IMR-90 (cell line): Measurements from ENCODE around the gene MTG1. TPM values are rescaled to one million over a fixed set of nuclear protein-coding genes. Genes with fewer than 3 reads are reported as not detected.

ENCODE experiments used
- ATAC-seq: fragments of 200-7000 bp; cut with Tn5 transposase; 2 replicates; pipeline ENCODE4 v1.9.1; 2020; ENCODE audit warnings: low read depth, mild to moderate bottlenecking, moderate library complexity
- BruUV-seq: library from RNA; stranded (reverse); fragments of 400-500 nt; replicated peaks from 2 replicates; lab custom pipeline; 2021; lab: Mats Ljungman, UMichigan
- CTCF ChIA-PET: fragments of 300-600 bp; formaldehyde crosslinking; extraction: SDS; loops from one replicate; lab custom pipeline; 2021; ENCODE audit warnings: antibody characterized with exemption; lab: Yijun Ruan, JAX
- POLR2A ChIA-PET: fragments of 300-600 bp; sonication (Branson Sonifier 250); formaldehyde crosslinking; loops from one replicate; lab custom pipeline; 2022; ENCODE audit warnings: antibody characterized with exemption; ENCODE audit not compliant: unreplicated experiment; lab: Charles Lee
- DNase-seq: peaks from one replicate; pipeline ENCODE4 v3.0.0; 2013
- H2AFZ ChIP-seq: replicated peaks from 2 replicates; pipeline ENCODE3; 2013; ENCODE audit warnings: low read length, mild to moderate bottlenecking; ENCODE audit not compliant: poor library complexity
- H2AK5ac ChIP-seq: 2 replicates; pipeline ENCODE4 v1.6.1; 2013; ENCODE audit warnings: low read depth, low read length, inconsistent platforms
- H2AK9ac ChIP-seq: replicated peaks from 2 replicates; pipeline ENCODE3; 2013; ENCODE audit warnings: mild to moderate bottlenecking, low read depth, low read length, moderate library complexity; ENCODE audit not compliant: poor library complexity
- H2BK120ac ChIP-seq: 2 replicates; pipeline ENCODE4 v1.6.1; 2013; ENCODE audit warnings: low read depth, low read length, inconsistent platforms
- H2BK15ac ChIP-seq: 3 replicates; pipeline ENCODE4 v1.6.1; 2013; ENCODE audit warnings: low read depth, low read length, inconsistent platforms
- H2BK20ac ChIP-seq: 2 replicates; pipeline ENCODE4 v1.6.1; 2013; ENCODE audit warnings: low read depth, mild to moderate bottlenecking, inconsistent platforms, low read length, moderate library complexity
- H2BK5ac ChIP-seq: 2 replicates; pipeline ENCODE4 v1.6.1; 2013; ENCODE audit warnings: mild to moderate bottlenecking, low read depth, low read length, inconsistent platforms; ENCODE audit not compliant: poor library complexity, severe bottlenecking
- H3K14ac ChIP-seq: replicated peaks from 2 replicates; pipeline ENCODE4 v1.6.1; 2013; ENCODE audit warnings: low read depth, low read length, inconsistent platforms
- H3K18ac ChIP-seq: 2 replicates; pipeline ENCODE4 v1.6.1; 2013; ENCODE audit warnings: low read depth, low read length, control low read depth
- H3K23ac ChIP-seq: 2 replicates; pipeline ENCODE4 v1.6.1; 2013; ENCODE audit warnings: low read depth, low read length, inconsistent platforms
- H3K27ac ChIP-seq: 2 replicates; pipeline ENCODE4 v1.5.1; 2013; ENCODE audit warnings: mild to moderate bottlenecking, control low read depth, low read length; ENCODE audit not compliant: insufficient read depth
- H3K27me3 ChIP-seq: 2 replicates; pipeline ENCODE4 v1.6.1; 2013; ENCODE audit warnings: low read length; ENCODE audit not compliant: control insufficient read depth, insufficient read depth
- H3K36me3 ChIP-seq: 2 replicates; pipeline ENCODE4 v1.6.1; 2013; ENCODE audit warnings: low read length, mixed read lengths; ENCODE audit not compliant: control insufficient read depth, insufficient read depth
- H3K4ac ChIP-seq: 2 replicates; pipeline ENCODE4 v1.6.1; 2013; ENCODE audit warnings: low read depth, low read length, inconsistent platforms
- H3K4me1 ChIP-seq: 2 replicates; pipeline ENCODE4 v1.6.1; 2013; ENCODE audit warnings: low read length, mixed read lengths; ENCODE audit not compliant: control insufficient read depth, insufficient read depth
- H3K4me2 ChIP-seq: 2 replicates; pipeline ENCODE4 v1.6.1; 2013; ENCODE audit warnings: low read depth, mild to moderate bottlenecking, control low read depth, low read length, moderate library complexity
- H3K4me3 ChIP-seq: 2 replicates; pipeline ENCODE4 v1.5.1; 2013; ENCODE audit warnings: low read depth, mild to moderate bottlenecking, control low read depth, low read length, moderate library complexity; ENCODE audit not compliant: insufficient read depth
- H3K56ac ChIP-seq: 2 replicates; pipeline ENCODE4 v1.6.1; 2013; ENCODE audit warnings: low read length, inconsistent platforms; ENCODE audit not compliant: insufficient read depth; ENCODE audit errors: extremely low read depth
- H3K79me1 ChIP-seq, 2 experiments: 2 replicates each; pipeline ENCODE4 v1.6.1; 2013; ENCODE audit warnings: low read length in 2 of 2, inconsistent platforms in 1 of 2, low read depth in 1 of 2
- H3K9ac ChIP-seq: 2 replicates; pipeline ENCODE4 v1.6.1; 2013; ENCODE audit warnings: low read depth, low read length, control low read depth
- H3K9me1 ChIP-seq: 2 replicates; pipeline ENCODE4 v1.6.1; 2013; ENCODE audit warnings: low read length, inconsistent platforms; ENCODE audit not compliant: insufficient read depth
- H3K9me3 ChIP-seq: 2 replicates; pipeline ENCODE4 v1.6.1; 2013; ENCODE audit warnings: low read length; ENCODE audit not compliant: control insufficient read depth, insufficient read depth
- H4K20me1 ChIP-seq: 2 replicates; pipeline ENCODE4 v1.6.1; 2013; ENCODE audit warnings: low read length, inconsistent platforms; ENCODE audit not compliant: insufficient read depth
- H4K5ac ChIP-seq: 2 replicates; pipeline ENCODE4 v1.6.1; 2013; ENCODE audit warnings: mild to moderate bottlenecking, low read depth, low read length, control low read depth
- H4K8ac ChIP-seq, 2 experiments: 2 replicates each; pipeline ENCODE4 v1.6.1; 2013; ENCODE audit warnings: low read depth in 2 of 2, low read length in 2 of 2, control low read depth in 1 of 2, inconsistent platforms in 1 of 2
- H4K91ac ChIP-seq: 2 replicates; pipeline ENCODE4 v1.6.1; 2013; ENCODE audit warnings: low read depth, low read length, inconsistent platforms; ENCODE audit not compliant: insufficient read depth
- FOS ChIP-seq: fragments of 150-350 bp; IDR thresholded peaks from 2 replicates; pipeline ENCODE4 v1.6.1; 2016; ENCODE audit warnings: low read depth, low read length
- MAFK ChIP-seq: IDR thresholded peaks from 2 replicates; pipeline ENCODE4 v1.6.1; 2012; ENCODE audit warnings: low read depth, low read length, improper control_type of control experiment
- MAZ ChIP-seq: IDR thresholded peaks from 2 replicates; pipeline ENCODE4 v1.6.1; 2012; ENCODE audit warnings: low read depth, mild to moderate bottlenecking, low read length, improper control_type of control experiment, moderate library complexity, borderline replicate concordance
- RCOR1 ChIP-seq: IDR thresholded peaks from 2 replicates; pipeline ENCODE4 v1.6.1; 2012; ENCODE audit warnings: mild to moderate bottlenecking, low read length, improper control_type of control experiment; ENCODE audit not compliant: insufficient replicate concordance
- RFX5 ChIP-seq: IDR thresholded peaks from 2 replicates; pipeline ENCODE4 v1.8.0; 2012; ENCODE audit warnings: low read depth, mild to moderate bottlenecking, low read length, moderate library complexity
- USF2 ChIP-seq: fragments of 150-350 bp; IDR thresholded peaks from 2 replicates; pipeline ENCODE4 v1.6.1; 2017; ENCODE audit warnings: mild to moderate bottlenecking, antibody characterized with exemption, low read length, low read depth
- WGBS, 2 experiments: methylation state at CpG; one replicate each; pipeline versions ENCODE4 v1.1.5 to v1.1.7; 2013; ENCODE audit warnings: missing lambda C conversion rate in 2 of 2; ENCODE audit not compliant: insufficient read length in 1 of 2; ENCODE audit errors: extremely low coverage in 2 of 2; 5-methylcytosine and 5-hydroxymethylcytosine counted together
- dilution Hi-C: fragments of 300-500 bp; cut with HindIII; formaldehyde crosslinking; loops from one replicate; pipeline ENCODE4 v1.14.3; 2018; ENCODE audit warnings: low sequenced_read_pairs; ENCODE audit not compliant: unreplicated experiment
- in situ Hi-C: fragments of 300-500 bp; cut with MboI; formaldehyde crosslinking; loops from 3 replicates; pipeline ENCODE4 v1.14.3; 2019; ENCODE audit warnings: low sequenced_read_pairs, inconsistent platforms, mixed read lengths
- intact Hi-C: fragments of 100-400 bp; cut with micrococcal nuclease; formaldehyde crosslinking; loops from 2 replicates; pipeline ENCODE4 v1.10.0; 2022
- polyA plus RNA-seq, 3 experiments: library from polyadenylated mRNA; depleted of rRNA; stranded (reverse); fragments of >200 nt; gene quantifications; 2 replicates each; pipeline ENCODE4 v1.2.3, GENCODE V29; 2012; ENCODE audit warnings: low replicate concordance in 1 of 3
- total RNA-seq: library from RNA; depleted of rRNA; stranded (reverse); fragments of >200 nt; gene quantifications from 2 replicates; pipeline ENCODE4 v1.2.3, GENCODE V29; 2012

The MTG1 gene
- total and polyA plus RNA-seq, 2 of the 4 experiments (the other 2 are of a cell fraction): 38.5 to 64.8 TPM

- peaks cover 8% of the 10 kb centered on the region; the same call in 1 of the 2 replicates for H3K9me1 ChIP-seq
- ChIA-PET CTCF (no interaction called here), POLR2A (no interaction called here)
- peak within 1 kb of the TSS; percentile 86 for H2AK9ac ChIP-seq
- H3K4me2 ChIP-seq: peak within 1 kb of the TSS; percentile 87
- no peaks in the 10 kb centered on the region for H3K27me3 ChIP-seq
- H3K23ac ChIP-seq: peak within 1 kb of the TSS; percentile 76; the same call in 1 of the 2 replicates
- H3K27ac ChIP-seq: peak within 1 kb of the TSS; percentile 33
- intact Hi-C loops (loop anchor here (10.0 kb wide), 1 partner anchor 54 kb away; no protein-coding TSS in a partner anchor), in situ Hi-C loops (no loop called here), dilution Hi-C loops (no loop called here)
- H3K9ac ChIP-seq: peak within 1 kb of the TSS; percentile 73
- H4K8ac ChIP-seq: peak within 1 kb of the TSS; percentile 60 to 66; a peak in 2 of 4 replicates
- 1% methylated on average over 35 of the region's 78 CpGs; no CpG with 5 or more reads in 1 of the 2 experiments for WGBS, 2 experiments
- TF ChIP-seq RFX5: no peak
- TF ChIP-seq MAFK: no peak
- TF ChIP-seq MAZ: peak; percentile 75; the same call in 1 of the 2 replicates
- no peak for TF ChIP-seq RCOR1
- no peak for TF ChIP-seq USF2
- TF ChIP-seq FOS: no peak
- peak within 1 kb of the TSS; percentile 50 for H4K5ac ChIP-seq
- peak within 1 kb of the TSS; percentile 93 for H3K4me3 ChIP-seq
- peaks cover 0 to 10% of the 10 kb centered on the region in 2 experiments; a peak in 3 of 4 replicates for H3K79me1 ChIP-seq
- peak within 1 kb of the TSS; percentile 49 for H2AK5ac ChIP-seq
- peak within 1 kb of the TSS; percentile 31; the same call in 1 of the 2 replicates for H3K14ac ChIP-seq
- peaks cover 5% of the 10 kb centered on the region for H3K36me3 ChIP-seq
- peak; percentile 85 for ATAC-seq
- no peaks in the 10 kb centered on the region for H3K9me3 ChIP-seq
- no peak within 1 kb of the TSS for H2BK15ac ChIP-seq
- peak within 1 kb of the TSS; percentile 47 for H3K4ac ChIP-seq
- DNase-seq: peak; percentile 46
- H2BK20ac ChIP-seq: no peak within 1 kb of the TSS
- H4K91ac ChIP-seq: 0 out of 2 replicates have a peak within 1 kb of the TSS, but pooled peaks have one; percentile 45
- no TSS peak for BruUV-seq
- H3K18ac ChIP-seq: no peak within 1 kb of the TSS
- peak within 1 kb of the TSS; percentile 98 for H2AFZ ChIP-seq
- peak within 1 kb of the TSS; percentile 35; the same call in 1 of the 2 replicates for H3K56ac ChIP-seq
- peaks cover 5% of the 10 kb centered on the region for H3K4me1 ChIP-seq
- H2BK120ac ChIP-seq: no peak within 1 kb of the TSS
- no peaks in the 10 kb centered on the region for H4K20me1 ChIP-seq
- peak within 1 kb of the TSS; percentile 18 for H2BK5ac ChIP-seq
These were observed 14.7 kb upstream of the MTG1 start, which contains the start of gene PAOX for GRCh38 chr10:133379152-133379800. Gene PAOX (plus strand): TSS chr10:133379262. CDS start chr10:133379317, 55 bp downstream.
